Adipocyte (in vitro differentiated cells): ENCODE measurements around the gene CPA4.

Experiments
- DNase-seq: peaks from one replicate; pipeline ENCODE4 v3.0.0-alpha.2; 2015; ENCODE audit warnings: low read depth
- H3K27me3 ChIP-seq: replicated peaks from 2 replicates; pipeline ENCODE4 v1.7.0; 2013; ENCODE audit warnings: mild to moderate bottlenecking, low read length, moderate library complexity; ENCODE audit not compliant: control insufficient read depth, insufficient read depth
- H3K36me3 ChIP-seq: 2 replicates; pipeline ENCODE4 v1.7.0; 2013; ENCODE audit warnings: low read length, mild to moderate bottlenecking, moderate library complexity; ENCODE audit not compliant: control insufficient read depth, insufficient read depth, severe bottlenecking
- H3K4me1 ChIP-seq: 2 replicates; pipeline ENCODE4 v1.7.0; 2013; ENCODE audit warnings: mild to moderate bottlenecking, low read length, moderate library complexity; ENCODE audit not compliant: control insufficient read depth, insufficient read depth
- H3K4me3 ChIP-seq: 2 replicates; pipeline ENCODE4 v1.7.0; 2013; ENCODE audit warnings: mild to moderate bottlenecking, low read length, moderate library complexity
- H3K9ac ChIP-seq: 2 replicates; pipeline ENCODE4 v1.7.0; 2013; ENCODE audit warnings: mild to moderate bottlenecking, low read length, moderate library complexity
- H3K9me3 ChIP-seq: 2 replicates; pipeline ENCODE4 v1.7.0; 2013; ENCODE audit warnings: mild to moderate bottlenecking, low read length, moderate library complexity; ENCODE audit not compliant: control insufficient read depth

CPA4 gene

DNA sequence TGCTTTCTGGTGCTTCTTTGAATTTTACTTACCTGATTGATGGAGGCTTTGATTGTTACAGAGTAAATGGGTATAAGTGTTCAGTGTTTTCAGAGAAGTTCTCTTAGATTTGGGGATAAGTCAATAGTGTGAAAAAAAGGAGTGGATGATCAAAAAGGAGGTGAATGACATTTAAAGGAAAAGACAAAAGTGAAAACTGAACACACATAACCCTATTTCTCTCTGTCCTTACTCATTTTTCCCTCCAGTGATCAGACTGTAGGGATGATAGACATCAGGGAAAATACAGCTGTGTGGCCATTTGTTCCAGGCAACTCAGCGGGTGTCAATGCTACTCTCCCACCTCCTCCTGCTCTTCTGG is 26.0 kb upstream of the CPA4 start:
- H3K9ac ChIP-seq: no peak overlapping the region
- H3K27me3 ChIP-seq: peaks cover 16% of the 10 kb centered on the region
- H3K9me3 ChIP-seq: no peaks in the 10 kb centered on the region
- H3K36me3 ChIP-seq: no peaks in the 10 kb centered on the region
- H3K4me3 ChIP-seq: no peak overlapping the region
- no peak for DNase-seq
- H3K4me1 ChIP-seq: peaks cover 3% of the 10 kb centered on the region

DNA sequence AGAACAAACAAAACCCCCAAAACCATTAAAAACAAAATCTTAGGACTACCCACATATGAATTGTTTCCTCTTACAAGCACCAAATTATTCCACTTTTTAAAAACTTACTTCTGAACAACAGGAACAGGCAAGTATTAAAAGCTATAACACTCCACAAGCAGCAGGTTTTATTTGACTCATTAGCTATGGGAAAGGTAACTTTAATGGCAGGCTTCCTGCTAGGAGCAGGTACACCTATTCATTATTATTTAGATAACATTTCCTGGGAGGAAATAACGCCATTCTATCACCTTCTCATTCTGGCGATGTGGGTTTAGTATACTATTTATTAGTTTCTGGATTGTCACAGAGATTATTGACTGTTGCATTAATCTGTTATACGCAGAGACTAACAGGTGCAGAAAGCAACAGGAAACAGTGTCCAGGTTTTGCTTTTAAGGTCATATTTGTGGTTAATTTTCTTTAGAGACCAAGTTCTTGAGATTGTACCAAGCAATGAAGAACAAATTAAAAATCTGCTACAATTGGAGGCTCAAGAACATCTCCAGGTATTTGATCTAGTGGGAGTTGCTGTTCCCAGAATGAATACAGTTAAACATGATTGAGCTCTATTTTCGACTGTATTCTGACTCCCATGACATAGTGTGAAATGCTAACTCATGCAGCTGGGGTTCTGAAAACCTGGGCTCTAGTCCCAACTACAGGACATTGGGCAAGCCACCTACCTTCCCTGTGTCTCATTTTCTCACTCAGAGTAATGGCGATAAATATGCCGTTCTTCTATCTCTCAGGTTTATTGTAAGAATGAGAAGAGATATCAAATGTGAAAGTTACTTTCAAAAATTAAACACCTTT is 24.3 kb upstream of the CPA4 start:
- no peak for DNase-seq
- Histone ChIP-seq H3K9me3 (no peaks in the 10 kb centered on the region), H3K4me1 (peaks cover 16% of the 10 kb centered on the region), H3K4me3 (no peak overlapping the region), H3K36me3 (no peaks in the 10 kb centered on the region), H3K9ac (no peak overlapping the region), H3K27me3 (peaks cover 11% of the 10 kb centered on the region)

DNA sequence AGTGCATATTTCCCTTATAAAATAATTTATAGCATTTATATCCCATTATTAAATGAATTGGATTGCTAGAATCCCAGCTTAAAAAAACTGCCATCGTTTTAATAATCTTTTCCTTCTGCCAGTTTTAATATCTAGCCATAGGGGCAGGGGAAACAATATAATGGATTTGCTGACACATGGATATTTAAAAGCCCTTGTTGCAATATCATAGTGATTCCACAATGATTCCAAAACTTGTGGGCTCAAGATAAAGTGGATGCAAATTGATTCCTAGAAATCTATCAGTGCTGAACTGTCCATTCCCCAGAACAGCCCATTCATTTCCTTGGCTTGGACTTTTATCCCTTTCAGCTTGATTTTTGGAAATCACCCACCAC is 23.7 kb upstream of the CPA4 start:
- H3K36me3 ChIP-seq: no peaks in the 10 kb centered on the region
- H3K9ac ChIP-seq: no peak overlapping the region
- no peaks in the 10 kb centered on the region for H3K9me3 ChIP-seq
- no peak for DNase-seq
- H3K27me3 ChIP-seq: peaks cover 11% of the 10 kb centered on the region
- peaks cover 20% of the 10 kb centered on the region for H3K4me1 ChIP-seq
- H3K4me3 ChIP-seq: no peak overlapping the region

DNA sequence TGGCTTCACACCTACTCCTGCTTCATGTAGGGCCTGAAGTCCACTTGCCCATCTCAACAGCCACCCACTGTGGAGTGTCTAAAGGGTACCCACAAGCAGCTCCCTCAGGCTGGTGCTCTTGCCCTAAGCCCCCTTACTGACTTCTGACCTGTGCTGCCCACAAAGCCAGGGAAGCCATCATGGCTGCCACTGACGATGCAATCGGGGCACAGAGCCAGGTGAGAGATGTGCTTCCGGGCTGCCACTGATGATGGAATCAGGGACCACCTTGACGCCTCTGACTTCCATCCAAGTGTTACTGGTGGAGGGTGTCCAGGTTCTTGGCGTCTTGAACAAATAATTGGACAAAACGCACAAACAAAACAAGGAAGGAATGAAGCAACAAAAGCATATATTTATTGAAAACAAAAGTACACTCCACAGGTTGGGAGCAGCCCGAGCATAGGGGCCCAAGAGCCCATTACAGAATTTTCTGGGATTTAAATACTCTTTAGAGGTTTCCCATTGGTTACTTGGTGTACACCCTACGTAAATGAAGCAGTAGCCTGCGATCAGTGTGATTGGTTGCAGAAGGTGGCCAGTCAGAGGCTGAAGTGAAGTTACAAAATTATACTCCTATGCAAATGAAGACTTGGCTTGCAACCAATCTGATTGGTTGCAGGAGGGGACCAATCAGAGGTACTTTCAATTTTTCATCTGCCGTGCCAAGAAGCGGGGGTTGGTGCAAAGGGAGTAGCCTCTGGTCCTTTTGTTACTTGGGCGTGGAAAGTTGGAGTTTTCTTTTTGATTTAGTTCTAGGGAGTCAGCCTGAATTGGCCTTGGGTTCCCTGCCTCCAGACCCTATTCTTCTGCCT is 21.8 kb upstream of the CPA4 start:
- no peak for DNase-seq
- Histone ChIP-seq H3K9ac (no peak overlapping the region), H3K36me3 (no peaks in the 10 kb centered on the region), H3K4me1 (peaks cover 37% of the 10 kb centered on the region), H3K27me3 (peaks cover 11% of the 10 kb centered on the region), H3K9me3 (no peaks in the 10 kb centered on the region), H3K4me3 (no peak overlapping the region)

DNA sequence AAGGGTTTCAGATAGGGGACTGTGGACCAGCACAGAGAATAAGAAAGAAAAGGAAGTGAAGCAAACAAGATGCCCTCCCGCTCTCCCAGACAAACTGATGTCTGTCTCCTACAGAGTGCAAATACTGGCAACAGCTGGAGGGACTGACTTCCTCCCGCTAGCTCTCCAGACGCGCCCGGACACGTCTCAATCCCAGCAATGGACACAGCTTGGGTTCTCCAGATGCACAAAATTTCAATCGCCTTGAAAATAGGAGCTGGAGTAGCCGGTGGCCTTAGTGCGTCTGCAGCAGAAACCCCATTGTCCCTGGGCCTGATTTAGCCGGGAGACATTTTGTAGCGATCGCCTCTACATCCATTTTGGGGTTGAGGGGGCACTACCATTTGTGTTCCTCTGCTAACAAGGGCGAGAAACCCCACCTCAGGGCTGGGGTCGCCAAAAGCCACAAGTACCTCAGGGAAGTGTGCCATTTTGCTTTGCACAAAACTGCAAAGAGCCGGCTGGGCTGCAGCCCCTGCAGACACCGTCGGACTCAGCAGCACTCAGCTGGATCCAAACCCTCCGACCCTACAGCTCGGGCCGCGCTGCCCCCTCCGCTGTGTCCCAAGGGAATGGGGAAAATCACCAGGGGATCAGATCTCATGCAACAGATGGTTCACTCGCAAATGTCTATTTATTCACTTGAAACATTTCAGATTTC is 20.4 kb upstream of the CPA4 start:
- Histone ChIP-seq H3K9ac (peak overlapping the region; percentile 52), H3K4me1 (peaks cover 51% of the 10 kb centered on the region), H3K4me3 (no peak overlapping the region), H3K9me3 (no peaks in the 10 kb centered on the region), H3K27me3 (peaks cover 11% of the 10 kb centered on the region), H3K36me3 (no peaks in the 10 kb centered on the region)
- no peak for DNase-seq

DNA sequence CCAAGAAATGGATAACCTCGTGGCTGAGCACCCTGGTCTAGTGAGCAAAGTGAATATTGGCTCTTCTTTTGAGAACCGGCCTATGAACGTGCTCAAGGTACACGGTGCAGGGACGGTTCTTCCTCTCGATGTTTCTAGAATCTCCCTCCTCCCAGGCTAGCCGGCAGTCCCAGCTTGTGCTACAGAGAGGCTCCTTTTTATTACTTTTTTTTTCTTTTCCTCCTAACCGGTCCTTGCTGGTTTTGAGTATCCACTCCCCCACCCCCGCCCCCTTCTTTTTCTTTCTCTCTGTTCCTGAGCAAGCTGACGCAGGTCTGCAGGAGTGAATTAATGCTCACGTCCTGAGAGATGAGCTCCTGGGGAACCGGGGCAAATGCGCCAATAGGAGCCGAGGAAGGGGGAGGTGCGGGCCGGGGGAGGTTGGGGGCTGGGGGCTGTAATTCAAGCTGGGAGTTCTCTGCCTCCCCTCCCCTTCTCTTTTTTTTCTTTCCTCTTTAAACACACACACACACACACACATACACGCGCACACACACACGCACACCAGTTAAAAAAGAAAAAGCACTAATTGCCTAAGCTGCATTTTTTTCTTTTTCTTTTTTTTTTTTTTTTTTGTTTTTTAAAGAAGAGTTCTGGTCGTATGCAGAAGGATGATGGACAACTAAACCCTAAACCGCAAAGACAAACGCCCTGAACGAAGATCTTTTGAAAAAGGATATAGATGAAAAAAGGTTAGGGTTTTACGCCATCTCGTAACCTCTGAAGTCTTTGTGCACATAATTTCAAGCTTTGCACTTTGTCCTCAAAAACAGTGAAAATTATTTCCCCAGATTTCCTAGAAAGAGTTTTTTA is 19.7 kb upstream of the CPA4 start:
- H3K4me1 ChIP-seq: peaks cover 58% of the 10 kb centered on the region
- H3K4me3 ChIP-seq: no peak overlapping the region
- H3K27me3 ChIP-seq: peaks cover 9% of the 10 kb centered on the region
- peak overlapping the region; percentile 52 for H3K9ac ChIP-seq
- no peak for DNase-seq
- H3K36me3 ChIP-seq: no peaks in the 10 kb centered on the region
- no peaks in the 10 kb centered on the region for H3K9me3 ChIP-seq

DNA sequence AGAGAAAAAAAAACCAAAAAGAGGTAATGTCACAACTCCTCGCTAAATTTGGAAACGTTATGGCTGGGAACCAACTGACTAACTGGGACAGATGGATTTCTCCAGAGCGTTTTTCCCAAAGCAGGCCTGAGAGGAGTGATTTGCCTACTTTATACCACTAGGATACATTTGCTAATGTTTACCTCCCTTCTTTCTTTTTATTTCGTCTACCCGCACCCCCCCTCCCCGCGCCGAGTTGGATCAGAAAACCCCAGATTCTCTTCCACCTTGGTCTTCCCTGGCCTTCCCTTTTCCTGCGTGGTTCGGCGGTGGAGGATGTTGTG is 19.1 kb upstream of the CPA4 start:
- H3K9ac ChIP-seq: peak overlapping the region; percentile 73
- no peaks in the 10 kb centered on the region for H3K9me3 ChIP-seq
- peaks cover 7% of the 10 kb centered on the region for H3K27me3 ChIP-seq
- H3K4me1 ChIP-seq: peaks cover 61% of the 10 kb centered on the region
- no peak for DNase-seq
- no peak overlapping the region for H3K4me3 ChIP-seq
- H3K36me3 ChIP-seq: no peaks in the 10 kb centered on the region

DNA sequence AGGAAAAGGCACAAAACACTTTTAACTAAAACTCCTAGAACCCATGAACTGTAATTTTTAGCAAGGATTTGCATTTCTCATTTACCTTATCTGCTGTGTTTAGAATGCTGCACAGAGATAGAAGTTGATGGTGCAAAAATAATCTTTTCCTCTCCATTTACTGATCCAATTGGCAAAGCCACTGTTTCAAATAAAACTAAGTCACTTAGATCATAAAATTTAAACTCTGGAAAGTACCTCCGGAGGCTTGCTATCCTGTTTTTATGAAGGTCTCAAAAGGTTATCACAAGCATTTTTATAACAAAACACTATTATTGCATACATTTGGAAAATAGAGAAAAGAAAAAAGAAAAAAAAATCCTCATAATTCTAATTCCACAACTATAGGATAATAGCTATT is 18.7 kb upstream of the CPA4 start:
- DNase-seq: no peak
- no peaks in the 10 kb centered on the region for H3K9me3 ChIP-seq
- H3K27me3 ChIP-seq: peaks cover 5% of the 10 kb centered on the region
- H3K36me3 ChIP-seq: no peaks in the 10 kb centered on the region
- H3K4me3 ChIP-seq: no peak overlapping the region
- peaks cover 64% of the 10 kb centered on the region for H3K4me1 ChIP-seq
- peak overlapping the region; percentile 73 for H3K9ac ChIP-seq

DNA sequence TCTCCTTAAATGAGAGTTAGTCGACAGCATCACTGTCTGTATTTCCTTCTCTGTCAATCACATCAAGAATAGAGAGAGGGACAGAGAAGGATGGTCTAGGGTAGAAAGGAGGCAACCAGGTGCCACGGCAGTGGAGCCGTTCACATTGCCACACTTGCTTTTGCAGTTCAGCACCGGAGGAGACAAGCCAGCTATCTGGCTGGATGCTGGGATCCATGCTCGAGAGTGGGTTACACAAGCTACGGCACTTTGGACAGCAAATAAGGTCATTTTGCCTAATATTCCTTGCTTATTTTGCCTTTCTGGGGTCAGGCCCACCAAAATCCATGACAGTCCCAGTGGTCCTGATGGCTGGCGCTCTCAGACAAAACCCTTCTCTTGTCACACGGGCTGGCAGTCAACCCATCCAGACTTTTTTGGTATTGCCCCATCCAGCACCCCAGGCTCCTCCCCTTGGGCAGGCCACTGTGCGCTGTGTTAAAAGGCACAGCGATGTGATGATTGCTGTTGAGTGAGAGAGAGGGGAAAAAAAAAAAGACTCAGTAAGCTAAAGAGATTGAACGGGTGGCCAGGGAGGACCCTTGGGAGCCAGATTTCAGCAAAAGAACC is 17.9 kb upstream of the CPA4 start:
- Histone ChIP-seq H3K9me3 (no peaks in the 10 kb centered on the region), H3K9ac (peak overlapping the region; percentile 73), H3K27me3 (no peaks in the 10 kb centered on the region), H3K4me1 (peaks cover 72% of the 10 kb centered on the region), H3K4me3 (no peak overlapping the region), H3K36me3 (no peaks in the 10 kb centered on the region)
- no peak for DNase-seq

DNA sequence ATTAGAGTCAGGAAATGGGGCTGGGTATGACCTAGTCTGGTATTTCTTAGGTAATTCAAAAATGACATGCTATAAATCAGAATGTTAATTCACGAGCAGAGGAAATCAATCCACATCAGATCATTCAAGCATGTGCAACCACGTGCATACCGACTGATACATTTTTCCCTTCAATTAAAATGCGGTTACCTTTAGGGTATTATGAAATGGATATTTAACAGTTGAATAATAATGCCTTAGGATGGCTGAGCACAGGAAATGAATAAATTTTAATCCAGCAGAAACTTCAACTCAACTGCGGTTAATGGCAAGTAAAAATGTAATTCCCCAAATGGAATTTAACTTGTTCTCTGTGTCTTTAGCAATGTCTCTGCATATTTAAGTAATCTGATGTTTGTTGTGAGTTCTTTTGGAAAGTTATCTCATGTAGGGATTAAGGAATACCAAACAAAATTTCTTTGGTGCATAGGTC is 17.1 kb upstream of the CPA4 start:
- peak; percentile 46 for DNase-seq
- Histone ChIP-seq H3K27me3 (no peaks in the 10 kb centered on the region), H3K9ac (peak overlapping the region; percentile 10), H3K4me3 (no peak overlapping the region), H3K36me3 (no peaks in the 10 kb centered on the region), H3K4me1 (peaks cover 79% of the 10 kb centered on the region), H3K9me3 (no peaks in the 10 kb centered on the region)
